Measurements from ENCODE around the gene HNRNPLL.

- TF ChIP-seq EZH2phosphoT487 (IDR thresholded peaks at IDR 0.05; ENCODE audit: borderline replicate concordance, low read depth, low read length): no peak
- no peak for TF ChIP-seq CTCF (conservative IDR thresholded peaks at IDR 0.05; ENCODE audit: low read length)
Observed at GRCh38 chr2:38619458-38620164, 16.9 kb upstream of the HNRNPLL start.
